ENCODE measurements around the gene YPEL3. TPM values are rescaled to one million over a fixed set of nuclear protein-coding genes. Genes with fewer than 3 reads are reported as not detected.
A peak's percentile ranks its signal among the peaks of the same experiment; 100 is the strongest.
"Not testable (repeated sequence)": the region's sequence is repeated elsewhere in the genome, so short reads cannot be mapped to it uniquely, and the experiment has no call there.

YPEL3 gene
- total RNA-seq, result 22.8 TPM

GRCh38 chr16:30096105-30096861 is at the start of gene YPEL3:
YPEL3 (minus strand) TSS chr16:30096213; CDS start chr16:30095482, 731 bp downstream.
- peak; percentile 76 for ATAC-seq

GRCh38 chr16:30145657-30146056 is 49.6 kb upstream of the YPEL3 start:
- ATAC-seq, result no peak

GRCh38 chr16:30144917-30145316 is 48.9 kb upstream of the YPEL3 start:
- ATAC-seq, result no peak

GRCh38 chr16:30144017-30144416 is 48.0 kb upstream of the YPEL3 start:
- no peak for ATAC-seq

- no peak for ATAC-seq
Observed at GRCh38 chr16:30143347-30143702, 47.3 kb upstream of the YPEL3 start.

GRCh38 chr16:30142672-30143346 is 46.8 kb upstream of the YPEL3 start:
- no peak for ATAC-seq

- no peak for ATAC-seq
Observed at GRCh38 chr16:30141750-30142149, 45.7 kb upstream of the YPEL3 start.

- peak; percentile 25 for ATAC-seq
Observed at GRCh38 chr16:30139583-30140481, 43.8 kb upstream of the YPEL3 start.

GRCh38 chr16:30137897-30138296 is 41.9 kb upstream of the YPEL3 start:
- no peak for ATAC-seq

- no peak for ATAC-seq
Observed at GRCh38 chr16:30136971-30137605, 41.1 kb upstream of the YPEL3 start.

- ATAC-seq, result no peak
Observed at GRCh38 chr16:30132591-30132990, 36.6 kb upstream of the YPEL3 start.

GRCh38 chr16:30131869-30132475 is 36.0 kb upstream of the YPEL3 start:
- no peak for ATAC-seq

- no peak for ATAC-seq
Observed at GRCh38 chr16:30127993-30128392, 32.0 kb upstream of the YPEL3 start.

GRCh38 chr16:30125690-30126089 is 29.7 kb upstream of the YPEL3 start:
- not testable (repeated sequence) for ATAC-seq

- no peak for ATAC-seq
Observed at GRCh38 chr16:30124985-30125379, 29.0 kb upstream of the YPEL3 start.

- peak; percentile 10 for ATAC-seq
Observed at GRCh38 chr16:30122604-30123160, 26.7 kb upstream of the YPEL3 start.

GRCh38 chr16:30121741-30122571 is 25.9 kb upstream of the YPEL3 start:
- ATAC-seq, result peak; percentile 17

- ATAC-seq, result peak; percentile 32
Observed at GRCh38 chr16:30120340-30121105, 24.5 kb upstream of the YPEL3 start.

- no peak for ATAC-seq
Observed at GRCh38 chr16:30119428-30119827, 23.4 kb upstream of the YPEL3 start.

GRCh38 chr16:30117768-30118167 is 21.8 kb upstream of the YPEL3 start:
- ATAC-seq, result no peak
